GM06990 (cell line): ENCODE results near the gene MTHFD1L.

Experiments
- DNase-seq: peaks from one replicate; pipeline ENCODE4 v3.0.0-alpha.2; 2011; ENCODE audit not compliant: insufficient read length; ENCODE audit errors: extremely low read depth
- H3K27me3 ChIP-seq: replicated peaks from 2 replicates; pipeline ENCODE4 v1.6.0; 2011; ENCODE audit warnings: low read length; ENCODE audit not compliant: control insufficient read depth, insufficient read depth
- H3K36me3 ChIP-seq: 2 replicates; pipeline ENCODE4 v1.5.1; 2011; ENCODE audit warnings: low read length; ENCODE audit not compliant: control insufficient read depth, insufficient read depth
- H3K4me3 ChIP-seq: replicated peaks from 2 replicates; pipeline ENCODE4 v1.5.1; 2011; ENCODE audit warnings: low read depth, mild to moderate bottlenecking, control low read depth, low read length
- CTCF ChIP-seq: IDR thresholded peaks from 2 replicates; pipeline ENCODE4 v1.5.1; 2011; ENCODE audit warnings: low read length, control low read depth, mild to moderate bottlenecking, inconsistent platforms; ENCODE audit not compliant: insufficient read depth, poor library complexity, severe bottlenecking

MTHFD1L gene

GRCh38 chr6:150905769-150906168, 40.3 kb downstream of the MTHFD1L start:
- Histone ChIP-seq H3K4me3 (no peak overlapping the region), H3K36me3 (peaks cover 3% of the 10 kb centered on the region), H3K27me3 (no peaks in the 10 kb centered on the region)
- TF ChIP-seq CTCF: peak; percentile 54
- DNase-seq: no peak

DNA sequence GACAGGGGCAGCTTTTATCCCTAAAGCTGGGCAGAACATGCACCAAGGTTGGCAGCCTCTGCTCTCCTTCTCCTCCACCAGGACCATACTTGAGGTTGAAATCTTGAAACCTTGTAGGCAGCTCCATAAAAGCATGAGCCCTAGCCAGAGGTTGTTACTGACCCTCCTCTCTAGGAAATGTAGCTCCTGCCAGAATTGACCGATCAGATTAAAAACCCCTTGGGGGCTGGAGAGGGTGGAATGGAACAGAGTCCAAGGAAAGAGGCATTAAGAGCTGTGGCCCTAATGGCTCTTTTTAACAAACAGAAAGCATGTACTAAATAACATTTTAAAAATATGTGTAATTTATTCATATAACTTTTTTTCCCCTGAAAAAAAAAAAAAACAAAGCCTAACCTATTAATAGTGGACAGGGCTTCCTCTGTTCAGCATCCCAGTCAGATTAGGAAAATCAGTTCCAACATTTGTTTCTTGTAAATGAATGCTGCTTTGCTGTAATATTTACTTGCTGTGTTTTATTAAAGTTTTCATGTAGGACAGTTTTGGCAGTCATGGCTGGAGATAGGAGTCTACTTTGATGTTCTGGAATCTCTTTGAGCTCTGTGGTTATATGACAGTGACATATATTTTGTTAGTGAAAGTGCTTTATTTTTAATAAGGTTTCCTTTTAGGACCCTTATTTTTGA, 41.3 kb downstream of the MTHFD1L start:
- H3K4me3 ChIP-seq: no peak overlapping the region
- peaks cover 3% of the 10 kb centered on the region for H3K36me3 ChIP-seq
- TF ChIP-seq CTCF: no peak
- H3K27me3 ChIP-seq: no peaks in the 10 kb centered on the region
- no peak for DNase-seq

DNA sequence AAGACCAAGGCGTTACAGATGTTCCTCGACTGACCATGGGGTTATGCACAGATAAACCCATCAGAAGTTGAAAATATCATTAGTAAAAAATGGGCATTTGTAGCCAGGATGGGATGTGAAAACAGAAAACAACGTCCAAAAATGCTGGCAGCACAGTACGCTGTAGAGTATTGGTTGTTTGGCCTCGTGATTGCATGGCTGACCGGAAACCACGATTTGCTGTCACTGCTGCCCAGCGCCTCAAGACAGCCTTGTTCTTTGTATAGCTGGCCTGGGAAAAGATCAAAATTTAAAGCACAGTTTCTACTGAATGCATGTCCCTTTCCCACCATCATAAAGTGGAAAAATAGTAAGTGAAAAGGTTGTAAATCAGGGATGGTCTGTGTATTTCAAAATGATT, 41.9 kb downstream of the MTHFD1L start:
- H3K27me3 ChIP-seq: no peaks in the 10 kb centered on the region
- H3K4me3 ChIP-seq: no peak overlapping the region
- H3K36me3 ChIP-seq: peaks cover 3% of the 10 kb centered on the region
- no peak for TF ChIP-seq CTCF
- no peak for DNase-seq

DNA sequence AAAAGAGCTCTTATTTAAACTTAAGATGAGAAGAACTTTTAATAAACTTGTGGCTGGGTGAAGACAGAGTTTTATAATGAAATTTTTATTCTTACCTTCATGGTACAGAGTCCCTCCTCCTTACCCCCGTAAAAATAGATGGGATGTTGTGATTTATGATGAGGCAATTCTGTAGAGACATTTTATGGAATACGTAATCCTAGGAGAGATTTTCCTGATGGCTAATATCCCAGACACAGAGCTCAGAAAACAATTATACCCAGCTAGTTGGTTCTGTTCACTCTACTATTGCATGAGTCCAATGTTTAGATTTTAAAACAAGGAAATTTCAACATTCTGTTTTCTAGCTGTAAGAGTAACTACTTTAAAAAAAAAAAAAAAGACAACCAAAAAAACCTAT, 43.4 kb downstream of the MTHFD1L start:
- H3K36me3 ChIP-seq: peaks cover 3% of the 10 kb centered on the region
- H3K4me3 ChIP-seq: no peak overlapping the region
- no peak for TF ChIP-seq CTCF
- no peaks in the 10 kb centered on the region for H3K27me3 ChIP-seq
- DNase-seq: no peak

DNA sequence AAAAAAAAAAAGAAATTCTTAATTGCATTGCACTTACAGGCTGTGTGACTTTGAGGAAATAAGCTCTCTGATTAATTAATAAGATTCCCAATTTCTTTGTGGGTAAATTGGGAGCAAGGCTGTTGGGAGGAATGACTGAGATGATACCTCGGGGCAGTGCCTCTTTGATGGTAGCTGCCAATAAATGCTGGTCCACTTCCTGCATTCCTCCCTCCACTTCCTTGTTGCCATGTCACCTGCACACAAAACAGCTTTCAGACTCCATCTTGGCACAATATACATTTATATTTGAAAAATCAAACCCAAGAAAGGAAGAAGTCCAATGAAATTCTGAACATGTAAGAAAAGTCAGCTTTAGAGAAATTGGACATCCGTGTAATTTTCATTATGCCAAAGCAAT, 45.1 kb downstream of the MTHFD1L start:
- Histone ChIP-seq H3K4me3 (no peak overlapping the region), H3K36me3 (peaks cover 3% of the 10 kb centered on the region), H3K27me3 (no peaks in the 10 kb centered on the region)
- no peak for TF ChIP-seq CTCF
- no peak for DNase-seq

- H3K27me3 ChIP-seq: no peaks in the 10 kb centered on the region
Measured at GRCh38 chr6:150914372-150914771, 48.9 kb downstream of the MTHFD1L start.

More at GRCh38 chr6:150914372-150914771, 48.9 kb downstream of the MTHFD1L start:
- H3K4me3 ChIP-seq: no peak overlapping the region
- H3K36me3 ChIP-seq: no peaks in the 10 kb centered on the region; the same call in none of the 2 replicates
- no peak for DNase-seq
- no peak for TF ChIP-seq CTCF
